Measurements from ENCODE around the gene ZBED2. TPM values are rescaled to one million over a fixed set of nuclear protein-coding genes. Genes with fewer than 3 reads are reported as not detected.

ZBED2 gene
- total and polyA plus RNA-seq, 2 experiments from 2014 or later = not detected

DNA sequence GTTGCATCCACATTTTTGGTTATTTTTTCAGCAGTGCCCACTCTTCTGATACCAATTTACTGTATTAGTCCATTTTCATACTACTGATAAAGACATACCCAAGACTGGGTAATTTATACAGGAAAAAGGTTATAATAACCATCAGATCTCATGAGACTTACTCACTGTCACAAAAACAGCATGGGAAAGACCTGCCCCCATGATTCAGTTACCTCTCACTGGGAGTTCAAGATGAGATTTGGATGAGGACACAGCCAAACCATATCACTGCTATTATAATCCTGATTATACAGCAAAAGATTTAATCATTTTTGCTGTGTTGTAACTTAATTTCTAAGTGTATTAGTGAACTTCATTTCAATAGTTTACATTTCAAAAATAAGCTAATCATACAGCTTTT, 6.6 kb downstream of the ZBED2 start (continued):
- TF ChIP-seq, protein P1, sequence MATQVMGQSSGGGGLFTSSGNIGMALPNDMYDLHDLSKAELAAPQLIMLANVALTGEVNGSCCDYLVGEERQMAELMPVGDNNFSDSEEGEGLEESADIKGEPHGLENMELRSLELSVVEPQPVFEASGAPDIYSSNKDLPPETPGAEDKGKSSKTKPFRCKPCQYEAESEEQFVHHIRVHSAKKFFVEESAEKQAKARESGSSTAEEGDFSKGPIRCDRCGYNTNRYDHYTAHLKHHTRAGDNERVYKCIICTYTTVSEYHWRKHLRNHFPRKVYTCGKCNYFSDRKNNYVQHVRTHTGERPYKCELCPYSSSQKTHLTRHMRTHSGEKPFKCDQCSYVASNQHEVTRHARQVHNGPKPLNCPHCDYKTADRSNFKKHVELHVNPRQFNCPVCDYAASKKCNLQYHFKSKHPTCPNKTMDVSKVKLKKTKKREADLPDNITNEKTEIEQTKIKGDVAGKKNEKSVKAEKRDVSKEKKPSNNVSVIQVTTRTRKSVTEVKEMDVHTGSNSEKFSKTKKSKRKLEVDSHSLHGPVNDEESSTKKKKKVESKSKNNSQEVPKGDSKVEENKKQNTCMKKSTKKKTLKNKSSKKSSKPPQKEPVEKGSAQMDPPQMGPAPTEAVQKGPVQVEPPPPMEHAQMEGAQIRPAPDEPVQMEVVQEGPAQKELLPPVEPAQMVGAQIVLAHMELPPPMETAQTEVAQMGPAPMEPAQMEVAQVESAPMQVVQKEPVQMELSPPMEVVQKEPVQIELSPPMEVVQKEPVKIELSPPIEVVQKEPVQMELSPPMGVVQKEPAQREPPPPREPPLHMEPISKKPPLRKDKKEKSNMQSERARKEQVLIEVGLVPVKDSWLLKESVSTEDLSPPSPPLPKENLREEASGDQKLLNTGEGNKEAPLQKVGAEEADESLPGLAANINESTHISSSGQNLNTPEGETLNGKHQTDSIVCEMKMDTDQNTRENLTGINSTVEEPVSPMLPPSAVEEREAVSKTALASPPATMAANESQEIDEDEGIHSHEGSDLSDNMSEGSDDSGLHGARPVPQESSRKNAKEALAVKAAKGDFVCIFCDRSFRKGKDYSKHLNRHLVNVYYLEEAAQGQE (IDR thresholded peaks at IDR 0.05; ENCODE audit: unreplicated experiment) = no peak
- TF ChIP-seq JUNB (IDR thresholded peaks at IDR 0.05; ENCODE audit: unreplicated experiment) = no peak
- TF ChIP-seq, protein P2, sequence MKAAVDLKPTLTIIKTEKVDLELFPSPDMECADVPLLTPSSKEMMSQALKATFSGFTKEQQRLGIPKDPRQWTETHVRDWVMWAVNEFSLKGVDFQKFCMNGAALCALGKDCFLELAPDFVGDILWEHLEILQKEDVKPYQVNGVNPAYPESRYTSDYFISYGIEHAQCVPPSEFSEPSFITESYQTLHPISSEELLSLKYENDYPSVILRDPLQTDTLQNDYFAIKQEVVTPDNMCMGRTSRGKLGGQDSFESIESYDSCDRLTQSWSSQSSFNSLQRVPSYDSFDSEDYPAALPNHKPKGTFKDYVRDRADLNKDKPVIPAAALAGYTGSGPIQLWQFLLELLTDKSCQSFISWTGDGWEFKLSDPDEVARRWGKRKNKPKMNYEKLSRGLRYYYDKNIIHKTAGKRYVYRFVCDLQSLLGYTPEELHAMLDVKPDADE (IDR thresholded peaks at IDR 0.05) = no peak

DNA sequence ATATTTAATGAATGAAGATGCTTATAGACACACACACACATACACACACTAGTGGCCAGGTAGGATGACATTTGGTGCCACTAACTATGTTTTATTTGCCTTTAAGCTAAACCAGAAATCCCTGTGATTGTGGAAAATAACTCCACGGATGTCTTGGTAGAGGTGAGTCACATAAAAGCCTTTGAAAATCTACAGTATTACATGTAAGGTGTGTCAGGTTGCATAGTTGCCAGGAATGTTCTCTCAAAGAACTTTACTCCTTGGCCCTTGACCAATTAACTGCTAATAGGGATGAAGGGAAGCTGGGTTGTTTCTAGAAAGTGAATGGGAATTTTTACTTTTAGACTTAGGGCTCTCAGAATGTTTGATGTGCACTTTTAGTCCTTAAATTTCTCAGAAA, 9.9 kb downstream of the ZBED2 start:
- Histone ChIP-seq H3K4me2 (no peak overlapping the region), H3K27ac (ENCODE audit: low read depth) (no peak overlapping the region), H3K79me2 (replicated peaks; ENCODE audit: insufficient read depth) (no peaks in the 10 kb centered on the region), H3K27me3 (ENCODE audit: insufficient read depth) (no peaks in the 10 kb centered on the region), H2AFZ (no peak overlapping the region), H3K9me2 (ENCODE audit: insufficient read depth) (peaks cover 7% of the 10 kb centered on the region; the same call in 1 of the 2 replicates), H3F3A (replicated peaks; ENCODE audit: low read depth) (no peaks in the 10 kb centered on the region), H4K20me1 (replicated peaks; ENCODE audit: insufficient read depth) (no peaks in the 10 kb centered on the region), H3K36me3 (ENCODE audit: insufficient read depth) (no peaks in the 10 kb centered on the region), H3K4me1 (ENCODE audit: insufficient read depth) (no peaks in the 10 kb centered on the region), H3K4me3 (no peak overlapping the region)
- no peaks in the 10 kb centered on the region; the same call in 2 of the 3 replicates for H3K4me1 Mint-ChIP-seq
- no peaks in the 10 kb centered on the region for H3K27me3 Mint-ChIP-seq (ENCODE audit: insufficient read depth, low read depth, poor library complexity)
- H3K9me3 Mint-ChIP-seq = peaks cover 31% of the 10 kb centered on the region
- H3K4me3 Mint-ChIP-seq = no peak overlapping the region
- DNase-seq (ENCODE audit: low spot score) (no peak), ATAC-seq (no peak)
- peaks cover 9% of the 10 kb centered on the region; the same call in 2 of the 3 replicates for H3K36me3 Mint-ChIP-seq (ENCODE audit: low read depth)
- no peak overlapping the region for H3K27ac Mint-ChIP-seq
- no peak for TF ChIP-seq JUNB (IDR thresholded peaks at IDR 0.05; ENCODE audit: unreplicated experiment)
- no peak for TF ChIP-seq ZNF331 (CRISPR knock-in tag; IDR thresholded peaks at IDR 0.05; ENCODE audit: low read depth)
- no peak for TF ChIP-seq ZNF114 (CRISPR knock-in tag; IDR thresholded peaks at IDR 0.05)
- TF ChIP-seq, protein P3, sequence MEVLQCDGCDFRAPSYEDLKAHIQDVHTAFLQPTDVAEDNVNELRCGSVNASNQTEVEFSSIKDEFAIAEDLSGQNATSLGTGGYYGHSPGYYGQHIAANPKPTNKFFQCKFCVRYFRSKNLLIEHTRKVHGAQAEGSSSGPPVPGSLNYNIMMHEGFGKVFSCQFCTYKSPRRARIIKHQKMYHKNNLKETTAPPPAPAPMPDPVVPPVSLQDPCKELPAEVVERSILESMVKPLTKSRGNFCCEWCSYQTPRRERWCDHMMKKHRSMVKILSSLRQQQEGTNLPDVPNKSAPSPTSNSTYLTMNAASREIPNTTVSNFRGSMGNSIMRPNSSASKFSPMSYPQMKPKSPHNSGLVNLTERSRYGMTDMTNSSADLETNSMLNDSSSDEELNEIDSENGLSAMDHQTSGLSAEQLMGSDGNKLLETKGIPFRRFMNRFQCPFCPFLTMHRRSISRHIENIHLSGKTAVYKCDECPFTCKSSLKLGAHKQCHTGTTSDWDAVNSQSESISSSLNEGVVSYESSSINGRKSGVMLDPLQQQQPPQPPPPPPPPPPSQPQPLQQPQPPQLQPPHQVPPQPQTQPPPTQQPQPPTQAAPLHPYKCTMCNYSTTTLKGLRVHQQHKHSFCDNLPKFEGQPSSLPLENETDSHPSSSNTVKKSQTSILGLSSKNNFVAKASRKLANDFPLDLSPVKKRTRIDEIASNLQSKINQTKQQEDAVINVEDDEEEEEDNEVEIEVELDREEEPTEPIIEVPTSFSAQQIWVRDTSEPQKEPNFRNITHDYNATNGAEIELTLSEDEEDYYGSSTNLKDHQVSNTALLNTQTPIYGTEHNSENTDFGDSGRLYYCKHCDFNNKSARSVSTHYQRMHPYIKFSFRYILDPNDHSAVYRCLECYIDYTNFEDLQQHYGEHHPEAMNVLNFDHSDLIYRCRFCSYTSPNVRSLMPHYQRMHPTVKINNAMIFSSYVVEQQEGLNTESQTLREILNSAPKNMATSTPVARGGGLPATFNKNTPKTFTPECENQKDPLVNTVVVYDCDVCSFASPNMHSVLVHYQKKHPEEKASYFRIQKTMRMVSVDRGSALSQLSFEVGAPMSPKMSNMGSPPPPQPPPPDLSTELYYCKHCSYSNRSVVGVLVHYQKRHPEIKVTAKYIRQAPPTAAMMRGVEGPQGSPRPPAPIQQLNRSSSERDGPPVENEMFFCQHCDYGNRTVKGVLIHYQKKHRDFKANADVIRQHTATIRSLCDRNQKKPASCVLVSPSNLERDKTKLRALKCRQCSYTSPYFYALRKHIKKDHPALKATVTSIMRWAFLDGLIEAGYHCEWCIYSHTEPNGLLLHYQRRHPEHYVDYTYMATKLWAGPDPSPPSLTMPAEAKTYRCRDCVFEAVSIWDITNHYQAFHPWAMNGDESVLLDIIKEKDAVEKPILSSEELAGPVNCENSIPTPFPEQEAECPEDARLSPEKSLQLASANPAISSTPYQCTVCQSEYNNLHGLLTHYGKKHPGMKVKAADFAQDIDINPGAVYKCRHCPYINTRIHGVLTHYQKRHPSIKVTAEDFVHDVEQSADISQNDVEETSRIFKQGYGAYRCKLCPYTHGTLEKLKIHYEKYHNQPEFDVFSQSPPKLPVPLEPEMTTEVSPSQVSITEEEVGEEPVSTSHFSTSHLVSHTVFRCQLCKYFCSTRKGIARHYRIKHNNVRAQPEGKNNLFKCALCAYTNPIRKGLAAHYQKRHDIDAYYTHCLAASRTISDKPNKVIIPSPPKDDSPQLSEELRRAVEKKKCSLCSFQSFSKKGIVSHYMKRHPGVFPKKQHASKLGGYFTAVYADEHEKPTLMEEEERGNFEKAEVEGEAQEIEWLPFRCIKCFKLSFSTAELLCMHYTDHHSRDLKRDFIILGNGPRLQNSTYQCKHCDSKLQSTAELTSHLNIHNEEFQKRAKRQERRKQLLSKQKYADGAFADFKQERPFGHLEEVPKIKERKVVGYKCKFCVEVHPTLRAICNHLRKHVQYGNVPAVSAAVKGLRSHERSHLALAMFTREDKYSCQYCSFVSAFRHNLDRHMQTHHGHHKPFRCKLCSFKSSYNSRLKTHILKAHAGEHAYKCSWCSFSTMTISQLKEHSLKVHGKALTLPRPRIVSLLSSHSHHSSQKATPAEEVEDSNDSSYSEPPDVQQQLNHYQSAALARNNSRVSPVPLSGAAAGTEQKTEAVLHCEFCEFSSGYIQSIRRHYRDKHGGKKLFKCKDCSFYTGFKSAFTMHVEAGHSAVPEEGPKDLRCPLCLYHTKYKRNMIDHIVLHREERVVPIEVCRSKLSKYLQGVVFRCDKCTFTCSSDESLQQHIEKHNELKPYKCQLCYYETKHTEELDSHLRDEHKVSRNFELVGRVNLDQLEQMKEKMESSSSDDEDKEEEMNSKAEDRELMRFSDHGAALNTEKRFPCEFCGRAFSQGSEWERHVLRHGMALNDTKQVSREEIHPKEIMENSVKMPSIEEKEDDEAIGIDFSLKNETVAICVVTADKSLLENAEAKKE (CRISPR knock-in tag; IDR thresholded peaks at IDR 0.05) = no peak
- TF ChIP-seq, protein P2 (IDR thresholded peaks at IDR 0.05) = no peak

Data from GM23338 (cell line).